Peyer's patch (tissue), 4 donors: ENCODE results near the gene TOMM7.

Source experiments
- CTCF ChIP-seq, 6 experiments: fragments of 450-650 bp in 4 of 6; fragments of 200-600 bp in 2 of 6; sonication (generic) in 1 of 6; IDR thresholded peaks; one replicate each; pipeline ENCODE4 v1.5.1; 2017 to 2019; ENCODE audit warnings: antibody characterized with exemption in 6 of 6, mild to moderate bottlenecking in 3 of 6, moderate library complexity in 1 of 6
- POLR2A ChIP-seq, 2 donors: fragments of 450-650 bp; IDR thresholded peaks; one replicate each; pipeline ENCODE4 v1.5.1; 2017; ENCODE audit warnings: antibody characterized with exemption in 2 of 2, mild to moderate bottlenecking in 2 of 2, moderate library complexity in 2 of 2

GRCh38 chr7:22843681-22844309 lies 21.1 kb upstream of the TOMM7 start:
- TF ChIP-seq POLR2A (IDR thresholded peaks at IDR 0.05), result no peak
- no peak for TF ChIP-seq CTCF (IDR thresholded peaks at IDR 0.05)
